ENCODE measurements around the gene MST1. TPM values are rescaled to one million over a fixed set of nuclear protein-coding genes. Genes with fewer than 3 reads are reported as not detected.
A peak's percentile ranks its signal among the peaks of the same experiment; 100 is the strongest.

MST1 gene
- total and polyA plus RNA-seq, 2 of the 8 experiments (the other 6 are each of a cell fraction or from before 2014, with no cell fraction given), result 6.2 to 9.5 TPM

DNA sequence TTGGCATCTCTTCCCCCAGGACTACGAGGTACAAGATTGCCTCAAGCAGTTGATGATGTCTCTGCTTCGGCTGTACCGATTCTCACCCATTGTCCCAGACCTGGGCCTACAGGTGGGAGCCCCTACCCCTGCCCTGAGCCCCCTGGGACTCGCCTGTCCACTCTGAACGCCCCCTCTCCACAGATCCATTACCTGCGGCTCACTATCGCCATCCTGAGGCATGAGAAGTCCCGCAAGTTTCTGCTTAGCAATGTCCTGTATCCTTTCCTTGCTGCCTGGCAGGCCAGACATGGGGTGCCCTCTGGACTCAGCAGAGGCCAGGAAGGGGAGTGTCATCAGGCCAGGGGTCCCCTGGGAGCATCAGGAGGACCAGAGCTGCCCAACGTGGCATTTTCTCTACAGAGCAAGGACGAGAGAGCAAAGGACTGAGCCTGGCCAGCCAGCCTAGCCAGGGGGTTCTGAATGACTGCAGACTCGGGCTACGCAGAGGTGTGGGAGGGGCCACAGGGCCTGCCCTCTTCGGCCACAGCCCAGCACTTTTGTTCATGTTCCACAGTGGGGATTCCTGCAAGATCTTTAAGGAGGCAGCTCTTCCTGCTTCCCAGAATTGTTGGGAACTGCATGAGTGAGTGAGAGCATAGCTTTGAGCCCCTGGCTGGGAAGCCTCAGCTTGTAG is 11.3 kb upstream of the MST1 start (continued):
- TF ChIP-seq, protein P1, sequence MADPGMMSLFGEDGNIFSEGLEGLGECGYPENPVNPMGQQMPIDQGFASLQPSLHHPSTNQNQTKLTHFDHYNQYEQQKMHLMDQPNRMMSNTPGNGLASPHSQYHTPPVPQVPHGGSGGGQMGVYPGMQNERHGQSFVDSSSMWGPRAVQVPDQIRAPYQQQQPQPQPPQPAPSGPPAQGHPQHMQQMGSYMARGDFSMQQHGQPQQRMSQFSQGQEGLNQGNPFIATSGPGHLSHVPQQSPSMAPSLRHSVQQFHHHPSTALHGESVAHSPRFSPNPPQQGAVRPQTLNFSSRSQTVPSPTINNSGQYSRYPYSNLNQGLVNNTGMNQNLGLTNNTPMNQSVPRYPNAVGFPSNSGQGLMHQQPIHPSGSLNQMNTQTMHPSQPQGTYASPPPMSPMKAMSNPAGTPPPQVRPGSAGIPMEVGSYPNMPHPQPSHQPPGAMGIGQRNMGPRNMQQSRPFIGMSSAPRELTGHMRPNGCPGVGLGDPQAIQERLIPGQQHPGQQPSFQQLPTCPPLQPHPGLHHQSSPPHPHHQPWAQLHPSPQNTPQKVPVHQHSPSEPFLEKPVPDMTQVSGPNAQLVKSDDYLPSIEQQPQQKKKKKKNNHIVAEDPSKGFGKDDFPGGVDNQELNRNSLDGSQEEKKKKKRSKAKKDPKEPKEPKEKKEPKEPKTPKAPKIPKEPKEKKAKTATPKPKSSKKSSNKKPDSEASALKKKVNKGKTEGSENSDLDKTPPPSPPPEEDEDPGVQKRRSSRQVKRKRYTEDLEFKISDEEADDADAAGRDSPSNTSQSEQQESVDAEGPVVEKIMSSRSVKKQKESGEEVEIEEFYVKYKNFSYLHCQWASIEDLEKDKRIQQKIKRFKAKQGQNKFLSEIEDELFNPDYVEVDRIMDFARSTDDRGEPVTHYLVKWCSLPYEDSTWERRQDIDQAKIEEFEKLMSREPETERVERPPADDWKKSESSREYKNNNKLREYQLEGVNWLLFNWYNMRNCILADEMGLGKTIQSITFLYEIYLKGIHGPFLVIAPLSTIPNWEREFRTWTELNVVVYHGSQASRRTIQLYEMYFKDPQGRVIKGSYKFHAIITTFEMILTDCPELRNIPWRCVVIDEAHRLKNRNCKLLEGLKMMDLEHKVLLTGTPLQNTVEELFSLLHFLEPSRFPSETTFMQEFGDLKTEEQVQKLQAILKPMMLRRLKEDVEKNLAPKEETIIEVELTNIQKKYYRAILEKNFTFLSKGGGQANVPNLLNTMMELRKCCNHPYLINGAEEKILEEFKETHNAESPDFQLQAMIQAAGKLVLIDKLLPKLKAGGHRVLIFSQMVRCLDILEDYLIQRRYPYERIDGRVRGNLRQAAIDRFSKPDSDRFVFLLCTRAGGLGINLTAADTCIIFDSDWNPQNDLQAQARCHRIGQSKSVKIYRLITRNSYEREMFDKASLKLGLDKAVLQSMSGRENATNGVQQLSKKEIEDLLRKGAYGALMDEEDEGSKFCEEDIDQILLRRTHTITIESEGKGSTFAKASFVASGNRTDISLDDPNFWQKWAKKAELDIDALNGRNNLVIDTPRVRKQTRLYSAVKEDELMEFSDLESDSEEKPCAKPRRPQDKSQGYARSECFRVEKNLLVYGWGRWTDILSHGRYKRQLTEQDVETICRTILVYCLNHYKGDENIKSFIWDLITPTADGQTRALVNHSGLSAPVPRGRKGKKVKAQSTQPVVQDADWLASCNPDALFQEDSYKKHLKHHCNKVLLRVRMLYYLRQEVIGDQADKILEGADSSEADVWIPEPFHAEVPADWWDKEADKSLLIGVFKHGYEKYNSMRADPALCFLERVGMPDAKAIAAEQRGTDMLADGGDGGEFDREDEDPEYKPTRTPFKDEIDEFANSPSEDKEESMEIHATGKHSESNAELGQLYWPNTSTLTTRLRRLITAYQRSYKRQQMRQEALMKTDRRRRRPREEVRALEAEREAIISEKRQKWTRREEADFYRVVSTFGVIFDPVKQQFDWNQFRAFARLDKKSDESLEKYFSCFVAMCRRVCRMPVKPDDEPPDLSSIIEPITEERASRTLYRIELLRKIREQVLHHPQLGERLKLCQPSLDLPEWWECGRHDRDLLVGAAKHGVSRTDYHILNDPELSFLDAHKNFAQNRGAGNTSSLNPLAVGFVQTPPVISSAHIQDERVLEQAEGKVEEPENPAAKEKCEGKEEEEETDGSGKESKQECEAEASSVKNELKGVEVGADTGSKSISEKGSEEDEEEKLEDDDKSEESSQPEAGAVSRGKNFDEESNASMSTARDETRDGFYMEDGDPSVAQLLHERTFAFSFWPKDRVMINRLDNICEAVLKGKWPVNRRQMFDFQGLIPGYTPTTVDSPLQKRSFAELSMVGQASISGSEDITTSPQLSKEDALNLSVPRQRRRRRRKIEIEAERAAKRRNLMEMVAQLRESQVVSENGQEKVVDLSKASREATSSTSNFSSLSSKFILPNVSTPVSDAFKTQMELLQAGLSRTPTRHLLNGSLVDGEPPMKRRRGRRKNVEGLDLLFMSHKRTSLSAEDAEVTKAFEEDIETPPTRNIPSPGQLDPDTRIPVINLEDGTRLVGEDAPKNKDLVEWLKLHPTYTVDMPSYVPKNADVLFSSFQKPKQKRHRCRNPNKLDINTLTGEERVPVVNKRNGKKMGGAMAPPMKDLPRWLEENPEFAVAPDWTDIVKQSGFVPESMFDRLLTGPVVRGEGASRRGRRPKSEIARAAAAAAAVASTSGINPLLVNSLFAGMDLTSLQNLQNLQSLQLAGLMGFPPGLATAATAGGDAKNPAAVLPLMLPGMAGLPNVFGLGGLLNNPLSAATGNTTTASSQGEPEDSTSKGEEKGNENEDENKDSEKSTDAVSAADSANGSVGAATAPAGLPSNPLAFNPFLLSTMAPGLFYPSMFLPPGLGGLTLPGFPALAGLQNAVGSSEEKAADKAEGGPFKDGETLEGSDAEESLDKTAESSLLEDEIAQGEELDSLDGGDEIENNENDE (IDR thresholded peaks at IDR 0.05; ENCODE audit: insufficient replicate concordance, low read length), result no peak
- TF ChIP-seq RAD21 (IDR thresholded peaks at IDR 0.05 in 1 of 2, conservative IDR thresholded peaks at IDR 0.05 in 1 of 2; ENCODE audit: low read depth in 2 of 2, low read length in 2 of 2) (peak; percentile 33 to 46), TAF7 (optimal IDR thresholded peaks at IDR 0.05; ENCODE audit: borderline replicate concordance, low read depth, low read length) (no peak)
- TF ChIP-seq, protein P2, sequence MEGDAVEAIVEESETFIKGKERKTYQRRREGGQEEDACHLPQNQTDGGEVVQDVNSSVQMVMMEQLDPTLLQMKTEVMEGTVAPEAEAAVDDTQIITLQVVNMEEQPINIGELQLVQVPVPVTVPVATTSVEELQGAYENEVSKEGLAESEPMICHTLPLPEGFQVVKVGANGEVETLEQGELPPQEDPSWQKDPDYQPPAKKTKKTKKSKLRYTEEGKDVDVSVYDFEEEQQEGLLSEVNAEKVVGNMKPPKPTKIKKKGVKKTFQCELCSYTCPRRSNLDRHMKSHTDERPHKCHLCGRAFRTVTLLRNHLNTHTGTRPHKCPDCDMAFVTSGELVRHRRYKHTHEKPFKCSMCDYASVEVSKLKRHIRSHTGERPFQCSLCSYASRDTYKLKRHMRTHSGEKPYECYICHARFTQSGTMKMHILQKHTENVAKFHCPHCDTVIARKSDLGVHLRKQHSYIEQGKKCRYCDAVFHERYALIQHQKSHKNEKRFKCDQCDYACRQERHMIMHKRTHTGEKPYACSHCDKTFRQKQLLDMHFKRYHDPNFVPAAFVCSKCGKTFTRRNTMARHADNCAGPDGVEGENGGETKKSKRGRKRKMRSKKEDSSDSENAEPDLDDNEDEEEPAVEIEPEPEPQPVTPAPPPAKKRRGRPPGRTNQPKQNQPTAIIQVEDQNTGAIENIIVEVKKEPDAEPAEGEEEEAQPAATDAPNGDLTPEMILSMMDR (IDR thresholded peaks at IDR 0.05; ENCODE audit: control extremely low read depth in 1 of 3, insufficient read depth in 1 of 3, low read depth in 1 of 3, low read length in 3 of 3), result peak in 2 of 3 experiments; percentile 59 to 66; a peak in 3 of 4 replicates
